CD14-positive monocyte (primary cell): ENCODE results near the gene SLC66A1. TPM values are rescaled to one million over a fixed set of nuclear protein-coding genes. Genes with fewer than 3 reads are reported as not detected.
A peak's percentile ranks its signal among the peaks of the same experiment; 100 is the strongest.
"Not testable (repeated sequence)": the region's sequence is repeated elsewhere in the genome, so short reads cannot be mapped to it uniquely, and the experiment has no call there.

Experiments
- DNase-seq, 3 donors: peaks; one replicate each; pipeline ENCODE4 v3.0.0-alpha.2; 2011 to 2022
- H2AFZ ChIP-seq: 2 replicates; pipeline ENCODE4 v1.6.0; 2012; ENCODE audit warnings: mild to moderate bottlenecking, low read depth, low read length, inconsistent platforms; ENCODE audit not compliant: insufficient read depth, poor library complexity, severe bottlenecking
- H3K27ac ChIP-seq, 2 donors: 1 replicate in 1 of 2; 2 replicates in 1 of 2; pipeline ENCODE4 v1.5.1; 2012 to 2013; ENCODE audit warnings: low read length in 2 of 2, control low read depth in 1 of 2, inconsistent platforms in 1 of 2, low read depth in 1 of 2, mild to moderate bottlenecking in 1 of 2
- H3K27me3 ChIP-seq, 2 donors: one replicate each; pipeline versions ENCODE4 v1.6.0 to v1.6.1; 2011 to 2013; ENCODE audit warnings: low read length in 2 of 2; ENCODE audit not compliant: control insufficient read depth in 2 of 2, insufficient read depth in 2 of 2
- H3K36me3 ChIP-seq, 2 donors: replicated peaks in 1 of 2; 1 replicate in 1 of 2; 2 replicates in 1 of 2; pipeline versions ENCODE4 v1.5.1 to v1.6.1; 2012 to 2013; ENCODE audit warnings: low read length in 2 of 2, control low read depth in 1 of 2, inconsistent platforms in 1 of 2, mild to moderate bottlenecking in 1 of 2; ENCODE audit not compliant: insufficient read depth in 2 of 2, control insufficient read depth in 1 of 2
- H3K4me1 ChIP-seq, 2 donors: 1 replicate in 1 of 2; 2 replicates in 1 of 2; pipeline versions ENCODE4 v1.5.1 to v1.6.1; 2012 to 2013; ENCODE audit warnings: low read length in 2 of 2, control low read depth in 1 of 2, inconsistent platforms in 1 of 2, mild to moderate bottlenecking in 1 of 2, moderate library complexity in 1 of 2; ENCODE audit not compliant: insufficient read depth in 2 of 2, control insufficient read depth in 1 of 2
- H3K4me2 ChIP-seq: replicated peaks from 2 replicates; pipeline ENCODE3; 2012; ENCODE audit warnings: low read length, moderate library complexity, mild to moderate bottlenecking; ENCODE audit not compliant: poor library complexity, severe bottlenecking; ENCODE audit errors: extremely low read depth
- H3K4me3 ChIP-seq, 3 experiments: fragments of 200-600 bp in 1 of 3; sonication (generic) in 1 of 3; replicated peaks in 1 of 3; 1 replicate in 2 of 3; 2 replicates in 1 of 3; pipeline ENCODE4 v1.5.1; 2011 to 2013; ENCODE audit warnings: low read length in 3 of 3, mild to moderate bottlenecking in 3 of 3, control low read depth in 2 of 3, low read depth in 2 of 3, inconsistent platforms in 1 of 3, moderate library complexity in 1 of 3
- H3K79me2 ChIP-seq: 2 replicates; pipeline ENCODE4 v1.6.0; 2012; ENCODE audit warnings: mild to moderate bottlenecking, control low read depth, inconsistent platforms, low read length, moderate library complexity; ENCODE audit not compliant: insufficient read depth
- H3K9ac ChIP-seq: 2 replicates; pipeline ENCODE4 v1.6.0; 2017; ENCODE audit warnings: low read length, mild to moderate bottlenecking; ENCODE audit not compliant: insufficient read depth, poor library complexity, severe bottlenecking
- H3K9me3 ChIP-seq, 2 donors: replicated peaks in 1 of 2; 1 replicate in 1 of 2; 2 replicates in 1 of 2; pipeline versions ENCODE4 v1.5.1 to v1.6.1; 2012 to 2013; ENCODE audit warnings: low read length in 2 of 2, control low read depth in 1 of 2; ENCODE audit not compliant: control insufficient read depth in 1 of 2, insufficient read depth in 1 of 2
- H4K20me1 ChIP-seq: 2 replicates; pipeline ENCODE4 v1.6.0; 2012; ENCODE audit warnings: mild to moderate bottlenecking, low read length, control low read depth, moderate library complexity; ENCODE audit not compliant: insufficient read depth
- H3K27ac Mint-ChIP-seq, 7 donors: one replicate each; pipeline ENCODE4 v1.8.0; 2020; ENCODE audit warnings: mild to moderate bottlenecking in 7 of 7, mixed read lengths in 7 of 7, moderate library complexity in 6 of 7, inconsistent platforms in 2 of 7
- H3K27me3 Mint-ChIP-seq, 3 donors: one replicate each; pipeline ENCODE4 v1.8.0; 2021 to 2022; ENCODE audit warnings: low read depth in 3 of 3, mild to moderate bottlenecking in 3 of 3, mixed read lengths in 3 of 3, moderate library complexity in 3 of 3, inconsistent platforms in 1 of 3
- H3K36me3 Mint-ChIP-seq, 2 donors: one replicate each; pipeline ENCODE4 v1.8.0; 2020; ENCODE audit warnings: mixed read lengths in 2 of 2, inconsistent platforms in 1 of 2, mild to moderate bottlenecking in 1 of 2
- H3K4me1 Mint-ChIP-seq: one replicate; pipeline ENCODE4 v1.8.0; 2020; ENCODE audit warnings: mild to moderate bottlenecking, mixed read lengths
- H3K4me3 Mint-ChIP-seq, 2 donors: one replicate each; pipeline ENCODE4 v1.8.0; 2020; ENCODE audit warnings: mild to moderate bottlenecking in 2 of 2, mixed read lengths in 2 of 2, moderate library complexity in 1 of 2
- H3K9me3 Mint-ChIP-seq, 7 donors: one replicate each; pipeline ENCODE4 v1.8.0; 2020 to 2022; ENCODE audit warnings: mixed read lengths in 7 of 7, mild to moderate bottlenecking in 6 of 7, moderate library complexity in 6 of 7, inconsistent platforms in 2 of 7
- CTCF ChIP-seq: fragments of 200-600 bp; IDR thresholded peaks from one replicate; pipeline ENCODE4 v1.8.0; 2022; ENCODE audit warnings: antibody characterized with exemption, mild to moderate bottlenecking
- WGBS: methylation state at CpG from one replicate; pipeline ENCODE4 v1.1.5; 2013; ENCODE audit warnings: missing lambda C conversion rate; ENCODE audit not compliant: insufficient coverage; 5-methylcytosine and 5-hydroxymethylcytosine counted together
- intact Hi-C, 2 donors: fragments of 100-400 bp; cut with micrococcal nuclease; formaldehyde crosslinking; loops; one replicate each; pipeline versions ENCODE4 v1.15.0 to v1.15.1; 2023
- polyA plus RNA-seq, 3 donors: library from polyadenylated mRNA; depleted of rRNA in 1 of 3; unstranded in 2 of 3; stranded (reverse) in 1 of 3; fragments of 300-500 nt in 2 of 3; fragments of >200 nt in 1 of 3; fragmentation: Illumina TruSeq in 2 of 3; gene quantifications; 1 replicate in 2 of 3; 2 replicates in 1 of 3; pipeline ENCODE4 v1.2.3, GENCODE V29; 2012 to 2021

SLC66A1 gene
- polyA plus RNA-seq, 3 donors, result 9.1 to 21.1 (median 9.7) TPM

GRCh38 chr1:19300211-19300610 lies 11.9 kb upstream of the SLC66A1 start:
- H3K27ac Mint-ChIP-seq, result no peak overlapping the region
- H3K4me1 Mint-ChIP-seq, result no peaks in the 10 kb centered on the region
- Histone ChIP-seq H3K9me3 (peaks cover 7 to 16% of the 10 kb centered on the region in 2 donors), H2AFZ (no peak overlapping the region), H3K27ac (no peak overlapping the region), H3K27me3 (no peaks in the 10 kb centered on the region), H3K36me3 (peaks cover 15 to 33% of the 10 kb centered on the region in 2 donors), H3K4me1 (no peaks in the 10 kb centered on the region), H3K9ac (no peak overlapping the region), H3K4me2 (no peak overlapping the region), H3K4me3 (no peak overlapping the region), H4K20me1 (no peaks in the 10 kb centered on the region), H3K79me2 (no peaks in the 10 kb centered on the region)
- WGBS, result 96% methylated on average over 2 of the region's 2 CpGs
- H3K36me3 Mint-ChIP-seq, result peaks cover 23 to 41% of the 10 kb centered on the region in 2 donors
- no peak for TF ChIP-seq CTCF
- DNase-seq, result no peak
- peaks cover 12 to 20% (median 18%) of the 10 kb centered on the region in 7 donors for H3K9me3 Mint-ChIP-seq
- no peak overlapping the region for H3K4me3 Mint-ChIP-seq
- intact Hi-C loops, result no loop called here
- peaks cover 0 to 1% (median under 1%) of the 10 kb centered on the region in 3 donors for H3K27me3 Mint-ChIP-seq

GRCh38 chr1:19304081-19304480 lies 8.0 kb upstream of the SLC66A1 start:
- H3K27me3 ChIP-seq, DNase-seq, intact Hi-C loops, H3K9me3 ChIP-seq, H3K4me2 ChIP-seq, H3K27me3 Mint-ChIP-seq, H3K4me1 ChIP-seq, H3K79me2 ChIP-seq, H3K4me3 ChIP-seq, H2AFZ ChIP-seq, H3K4me3 Mint-ChIP-seq, H3K9ac ChIP-seq, H4K20me1 ChIP-seq, H3K27ac ChIP-seq, H3K4me1 Mint-ChIP-seq, H3K9me3 Mint-ChIP-seq: not testable (repeated sequence)
- H3K36me3 ChIP-seq, result peaks cover 37 to 69% of the 10 kb centered on the region in 2 donors
- Mint-ChIP-seq H3K27ac (peak overlapping the region in 1 of 7 donors; percentile 44), H3K36me3 (peaks cover 57 to 61% of the 10 kb centered on the region in 2 donors)
- WGBS, result 98% methylated on average over 7 of the region's 10 CpGs
